SK-N-SH (cell line): ENCODE results near the gene AQP9. TPM values are rescaled to one million over a fixed set of nuclear protein-coding genes. Genes with fewer than 3 reads are reported as not detected.

ENCODE experiments used
- CTCF ChIA-PET: fragments of 300-600, 350-600 bp; formaldehyde crosslinking; extraction: SDS; loops from one replicate; lab custom pipeline; 2021; lab: Yijun Ruan, JAX
- POLR2A ChIA-PET: fragments of 350-600 bp; sonication (Branson Sonifier 250); formaldehyde crosslinking; extraction: SDS; loops from one replicate; lab custom pipeline; 2020; ENCODE audit warnings: antibody characterized with exemption, inconsistent platforms; lab: Yijun Ruan, JAX
- DNase-seq: peaks from one replicate; pipeline ENCODE4 v3.0.0; 2012
- H2AFZ ChIP-seq: fragments of 200-600 bp; sonication (generic); 2 replicates; pipeline ENCODE4 v1.8.1; 2016; ENCODE audit warnings: antibody characterized with exemption, mild to moderate bottlenecking, low read depth
- H3F3A ChIP-seq: fragments of 200-600 bp; sonication (generic); replicated peaks from 2 replicates; pipeline ENCODE3; 2016; ENCODE audit warnings: antibody characterized with exemption, mild to moderate bottlenecking; ENCODE audit not compliant: insufficient read depth
- H3K27ac ChIP-seq, 2 experiments: fragments of 200-500 bp in 1 of 2; fragments of 200-600 bp in 1 of 2; sonication (Bioruptor generic) in 1 of 2; sonication (generic), shearing (Covaris generic) in 1 of 2; 2 replicates each; pipeline versions ENCODE4 v1.5.1 to v1.6.1; 2014 to 2016; ENCODE audit warnings: low read depth in 2 of 2, inconsistent platforms in 1 of 2, low read length in 1 of 2, mild to moderate bottlenecking in 1 of 2, mixed read lengths in 1 of 2
- H3K27me3 ChIP-seq: fragments of 200-600 bp; sonication (generic), shearing (Covaris generic); 2 replicates; pipeline ENCODE4 v1.6.1; 2016; ENCODE audit warnings: mixed run types; ENCODE audit not compliant: insufficient read depth
- H3K36me3 ChIP-seq, 2 experiments: fragments of 200-500 bp in 1 of 2; fragments of 200-600 bp in 1 of 2; sonication (Bioruptor generic) in 1 of 2; sonication (generic) in 1 of 2; replicated peaks in 1 of 2; 2 replicates each; pipeline versions ENCODE3 to v1.5.1; 2014 to 2016; ENCODE audit warnings: low read length in 1 of 2, mild to moderate bottlenecking in 1 of 2; ENCODE audit not compliant: insufficient read depth in 2 of 2, control insufficient read depth in 1 of 2
- H3K4me1 ChIP-seq, 2 experiments: fragments of 200-500 bp in 1 of 2; fragments of 200-600 bp in 1 of 2; sonication (Bioruptor generic) in 1 of 2; sonication (generic), shearing (Covaris generic) in 1 of 2; 2 replicates each; pipeline versions ENCODE4 v1.5.1 to v1.6.1; 2014 to 2016; ENCODE audit warnings: low read depth in 1 of 2, low read length in 1 of 2, mixed run types in 1 of 2; ENCODE audit not compliant: insufficient read depth in 2 of 2, control insufficient read depth in 1 of 2
- H3K4me2 ChIP-seq: fragments of 200-600 bp; sonication (generic), shearing (Covaris generic); 2 replicates; pipeline ENCODE4 v1.6.1; 2017; ENCODE audit warnings: mixed run types
- H3K4me3 ChIP-seq, 2 experiments: fragments of 200-500 bp in 1 of 2; fragments of 200-600 bp in 1 of 2; sonication (Bioruptor generic) in 1 of 2; sonication (generic), shearing (Covaris generic) in 1 of 2; 2 replicates each; pipeline versions ENCODE4 v1.5.1 to v1.8.1; 2014 to 2016; ENCODE audit warnings: low read depth in 2 of 2, inconsistent platforms in 1 of 2, low read length in 1 of 2, mild to moderate bottlenecking in 1 of 2, mixed read lengths in 1 of 2, moderate library complexity in 1 of 2
- H3K79me2 ChIP-seq: fragments of 200-600 bp; sonication (generic); 2 replicates; pipeline ENCODE4 v1.8.1; 2017; ENCODE audit warnings: mild to moderate bottlenecking; ENCODE audit not compliant: insufficient read depth
- H3K9ac ChIP-seq: fragments of 200-600 bp; sonication (generic); 2 replicates; pipeline ENCODE4 v1.6.1; 2017; ENCODE audit warnings: mixed run types
- H3K9me2 ChIP-seq: fragments of 200-600 bp; sonication (generic); 2 replicates; pipeline ENCODE4 v1.6.1; 2017; ENCODE audit warnings: mixed run types
- H3K9me3 ChIP-seq: fragments of 200-600 bp; sonication (generic); 2 replicates; pipeline ENCODE4 v1.6.1; 2017; ENCODE audit warnings: mixed run types, mild to moderate bottlenecking, moderate library complexity
- H4K20me1 ChIP-seq: fragments of 200-600 bp; sonication (generic); 2 replicates; pipeline ENCODE4 v1.6.1; 2017; ENCODE audit warnings: mild to moderate bottlenecking, mixed run types; ENCODE audit not compliant: insufficient read depth
- CHD2 ChIP-seq: fragments of 150-350 bp; IDR thresholded peaks from 2 replicates; pipeline ENCODE4 v1.6.1; 2018; ENCODE audit warnings: low read length; ENCODE audit not compliant: partially characterized antibody
- CTCF ChIP-seq: fragments of 200-600 bp; sonication (generic); IDR thresholded peaks from 2 replicates; pipeline ENCODE4 v1.6.1; 2017; ENCODE audit warnings: antibody characterized with exemption, mild to moderate bottlenecking, moderate library complexity
- FOSL2 ChIP-seq: IDR thresholded peaks from 2 replicates; pipeline ENCODE4 v1.4.0; 2012; ENCODE audit warnings: low read depth, mild to moderate bottlenecking, moderate library complexity, borderline replicate concordance
- FOXJ3 ChIP-seq: sonication (generic); formaldehyde crosslinking; IDR thresholded peaks from 2 replicates; pipeline ENCODE4 v1.5.1; 2020; ENCODE audit warnings: mild to moderate bottlenecking, missing genetic modification reagents
- GABPA ChIP-seq: IDR thresholded peaks from 2 replicates; pipeline ENCODE4 v1.4.0; 2012; ENCODE audit warnings: low read depth, mild to moderate bottlenecking
- GATA2 ChIP-seq: sonication (generic); formaldehyde crosslinking; IDR thresholded peaks from 2 replicates; pipeline ENCODE4 v1.5.0; 2020; ENCODE audit warnings: mild to moderate bottlenecking, missing genetic modification reagents
- IRF3 ChIP-seq: fragments of 150-350 bp; IDR thresholded peaks from 2 replicates; pipeline ENCODE4 v1.6.1; 2016; ENCODE audit warnings: mild to moderate bottlenecking, low read depth, low read length
- JUND ChIP-seq: IDR thresholded peaks from 2 replicates; pipeline ENCODE4 v1.4.0; 2012
- MAX ChIP-seq: IDR thresholded peaks from 2 replicates; pipeline ENCODE4 v1.4.0; 2012; ENCODE audit warnings: low read depth
- MXI1 ChIP-seq: IDR thresholded peaks from 2 replicates; pipeline ENCODE4 v1.6.1; 2012; ENCODE audit warnings: mild to moderate bottlenecking, low read depth, low read length, improper control_type of control experiment
- NRF1 ChIP-seq: IDR thresholded peaks from 2 replicates; pipeline ENCODE4 v1.6.1; 2012; ENCODE audit warnings: low read depth, mild to moderate bottlenecking, low read length
- RAD21 ChIP-seq: IDR thresholded peaks from 2 replicates; pipeline ENCODE4 v1.6.1; 2012; ENCODE audit warnings: mild to moderate bottlenecking, low read length
- RCOR1 ChIP-seq: fragments of 150-350 bp; IDR thresholded peaks from 2 replicates; pipeline ENCODE4 v1.6.1; 2017; ENCODE audit warnings: antibody characterized with exemption, low read length
- RXRA ChIP-seq: IDR thresholded peaks from 2 replicates; pipeline ENCODE4 v1.4.0; 2012; ENCODE audit warnings: low read depth, mild to moderate bottlenecking, borderline replicate concordance
- SMC3 ChIP-seq: IDR thresholded peaks from 2 replicates; pipeline ENCODE4 v1.6.1; 2012; ENCODE audit warnings: low read depth, low read length, improper control_type of control experiment
- TEAD4 ChIP-seq: IDR thresholded peaks from 2 replicates; pipeline ENCODE4 v1.4.0; 2012; ENCODE audit warnings: mild to moderate bottlenecking, borderline replicate concordance; ENCODE audit not compliant: insufficient read depth
- USF1 ChIP-seq: IDR thresholded peaks from 2 replicates; pipeline ENCODE4 v1.4.0; 2012; ENCODE audit warnings: low read depth, borderline replicate concordance
- USF2 ChIP-seq: fragments of 150-350 bp; IDR thresholded peaks from 2 replicates; pipeline ENCODE4 v1.6.1; 2017; ENCODE audit warnings: antibody characterized with exemption, low read length, low read depth, borderline replicate concordance
- WGBS: methylation state at CpG from one replicate; pipeline ENCODE4 v1.1.6; 2017; ENCODE audit warnings: low lambda C conversion rate; 5-methylcytosine and 5-hydroxymethylcytosine counted together
- polyA plus RNA-seq, 3 experiments: library from polyadenylated mRNA; depleted of rRNA; stranded (reverse); fragments of >200 nt; gene quantifications; 2 replicates each; pipeline ENCODE4 v1.2.3, GENCODE V29; 2012

The AQP9 gene
- polyA plus RNA-seq, 1 of the 3 experiments (the other 2 are of a cell fraction) = not detected

- TF ChIP-seq RXRA = no peak
These were observed 9.9 kb downstream of the AQP9 start (continued) for GRCh38 chr15:58148120-58148519.

GRCh38 chr15:58148633-58149445 is 10.7 kb downstream of the AQP9 start:
- no peak for TF ChIP-seq MAX
- TF ChIP-seq JUND = no peak
- TF ChIP-seq FOSL2 = no peak
- TF ChIP-seq GABPA = no peak
- TF ChIP-seq MXI1 = no peak
- TF ChIP-seq GATA2 (CRISPR knock-in tag) = no peak
- TF ChIP-seq USF2 = no peak
- TF ChIP-seq RXRA = no peak
- no peak overlapping the region for H3K4me2 ChIP-seq
- no peaks in the 10 kb centered on the region for H3F3A ChIP-seq
- no peak overlapping the region for H3K27ac ChIP-seq
- H3K4me3 ChIP-seq = no peak overlapping the region
- H2AFZ ChIP-seq = no peak overlapping the region
- no peaks in the 10 kb centered on the region for H3K4me1 ChIP-seq
- no peaks in the 10 kb centered on the region for H3K9me3 ChIP-seq
- no peaks in the 10 kb centered on the region for H3K27me3 ChIP-seq
- no peaks in the 10 kb centered on the region for H3K36me3 ChIP-seq
- no peaks in the 10 kb centered on the region for H4K20me1 ChIP-seq
- ChIA-PET POLR2A (no interaction called here), CTCF (interaction anchor here (1.3 kb wide), 1 partner anchor 34 kb away, joined by 4 read pairs; no protein-coding TSS in a partner anchor)
- H3K79me2 ChIP-seq = no peaks in the 10 kb centered on the region
- H3K9me2 ChIP-seq = no peaks in the 10 kb centered on the region
- H3K9ac ChIP-seq = no peak overlapping the region
- WGBS = 33% methylated on average over 4 of the region's 4 CpGs
- no peak for DNase-seq

GRCh38 chr15:58154769-58155168 is 16.6 kb downstream of the AQP9 start:
- no peaks in the 10 kb centered on the region for H3K27me3 ChIP-seq
- no peak for DNase-seq
- H4K20me1 ChIP-seq = no peaks in the 10 kb centered on the region
- no peak overlapping the region for H2AFZ ChIP-seq
- H3F3A ChIP-seq = no peaks in the 10 kb centered on the region
- H3K36me3 ChIP-seq = no peaks in the 10 kb centered on the region
- H3K79me2 ChIP-seq = no peaks in the 10 kb centered on the region
- ChIA-PET CTCF (no interaction called here), POLR2A (no interaction called here)
- H3K27ac ChIP-seq = no peak overlapping the region
- H3K9me3 ChIP-seq = no peaks in the 10 kb centered on the region
- H3K9ac ChIP-seq = no peak overlapping the region
- no peak overlapping the region for H3K4me3 ChIP-seq
- H3K4me2 ChIP-seq = no peak overlapping the region
- WGBS = 60% methylated on average over 2 of the region's 2 CpGs
- no peaks in the 10 kb centered on the region for H3K9me2 ChIP-seq
- H3K4me1 ChIP-seq = no peaks in the 10 kb centered on the region
- TF ChIP-seq JUND (no peak), CHD2 (no peak), GATA2 (CRISPR knock-in tag) (no peak), RCOR1 (no peak), USF1 (no peak), USF2 (no peak), RAD21 (no peak), TEAD4 (no peak), SMC3 (no peak), NRF1 (no peak), FOXJ3 (CRISPR knock-in tag) (no peak), IRF3 (no peak), CTCF (no peak), MAX (no peak)
